ENCODE results near the gene CCL17. TPM values are rescaled to one million over a fixed set of nuclear protein-coding genes. Genes with fewer than 3 reads are reported as not detected.

The CCL17 gene
- total RNA-seq (2014; rRNA removed; shearing (Covaris generic); ENCODE audit: low replicate concordance) = not detected in 2 replicates

DNA sequence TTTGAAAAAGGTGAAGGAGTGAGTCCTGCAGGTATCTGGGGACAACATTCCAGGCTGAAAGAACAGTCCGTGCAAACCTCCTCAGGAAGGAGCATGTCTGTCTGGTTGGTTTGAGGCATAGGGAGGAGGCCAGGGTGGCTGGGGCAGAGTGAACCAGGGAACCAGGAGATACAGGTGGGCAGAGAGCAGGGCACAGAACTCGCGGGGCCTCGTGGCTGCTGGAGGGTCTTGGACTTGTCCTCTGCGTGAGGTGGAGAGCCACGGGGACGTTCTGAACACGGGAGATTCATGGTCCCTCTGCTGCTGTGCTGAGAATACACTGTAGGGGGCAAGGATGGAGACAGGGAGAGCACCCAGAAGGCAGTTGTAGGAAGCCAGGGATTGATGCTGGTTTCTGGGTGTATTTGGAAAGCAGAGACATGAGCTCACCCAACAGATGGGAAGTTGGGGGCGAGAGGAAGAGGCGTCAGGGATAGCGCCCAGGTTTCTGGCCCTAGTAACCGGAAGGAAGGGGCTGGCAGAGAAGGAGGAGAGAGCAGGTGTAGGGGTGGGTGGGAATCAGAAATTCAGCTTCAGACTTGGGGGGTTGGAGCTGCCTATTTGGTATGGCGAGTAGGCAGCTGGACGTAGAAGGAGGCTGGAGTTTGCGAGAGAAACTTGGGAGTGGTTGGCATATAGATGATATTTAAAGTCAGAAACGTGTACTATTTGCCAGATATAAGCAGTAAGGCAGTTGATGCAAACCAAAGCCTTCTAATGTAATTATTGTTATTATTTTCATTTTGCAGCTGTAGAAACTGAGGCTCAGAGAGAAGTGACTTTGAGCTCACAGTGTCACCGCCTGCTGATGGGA lies at the start of gene CCL17:
TSS of gene CCL17 (plus strand) at position 803 of the 853 bp plus-strand sequence. CDS start 9,166 bp downstream, outside the sequence.
- H3K9me3 ChIP-seq (ENCODE audit: low read length) = no peaks in the 10 kb centered on the region
- no peak within 1 kb of the TSS for H3K4me3 ChIP-seq (ENCODE audit: low read length)
- no peak for DNase-seq
- no peaks in the 10 kb centered on the region for H3K27me3 ChIP-seq (ENCODE audit: low read length)
- H3K27ac ChIP-seq (ENCODE audit: low read length) = no peak within 1 kb of the TSS
- no peaks in the 10 kb centered on the region for H3K36me3 ChIP-seq (ENCODE audit: insufficient read depth, low read length)
- H3K79me2 ChIP-seq (ENCODE audit: low read length) = no peaks in the 10 kb centered on the region
- H3K4me2 ChIP-seq (ENCODE audit: low read depth, low read length, poor library complexity, severe bottlenecking) = no peak within 1 kb of the TSS
- H2AFZ ChIP-seq (ENCODE audit: low read length) = no peak within 1 kb of the TSS
- H3K9ac ChIP-seq (ENCODE audit: low read length) = no peak within 1 kb of the TSS
- no peaks in the 10 kb centered on the region for H4K20me1 ChIP-seq (ENCODE audit: insufficient read depth, low read depth, low read length)
- H3K9me2 ChIP-seq (replicated peaks; ENCODE audit: insufficient read depth, low read length) = no peaks in the 10 kb centered on the region
- no peaks in the 10 kb centered on the region for H3K4me1 ChIP-seq (ENCODE audit: low read length)

DNA sequence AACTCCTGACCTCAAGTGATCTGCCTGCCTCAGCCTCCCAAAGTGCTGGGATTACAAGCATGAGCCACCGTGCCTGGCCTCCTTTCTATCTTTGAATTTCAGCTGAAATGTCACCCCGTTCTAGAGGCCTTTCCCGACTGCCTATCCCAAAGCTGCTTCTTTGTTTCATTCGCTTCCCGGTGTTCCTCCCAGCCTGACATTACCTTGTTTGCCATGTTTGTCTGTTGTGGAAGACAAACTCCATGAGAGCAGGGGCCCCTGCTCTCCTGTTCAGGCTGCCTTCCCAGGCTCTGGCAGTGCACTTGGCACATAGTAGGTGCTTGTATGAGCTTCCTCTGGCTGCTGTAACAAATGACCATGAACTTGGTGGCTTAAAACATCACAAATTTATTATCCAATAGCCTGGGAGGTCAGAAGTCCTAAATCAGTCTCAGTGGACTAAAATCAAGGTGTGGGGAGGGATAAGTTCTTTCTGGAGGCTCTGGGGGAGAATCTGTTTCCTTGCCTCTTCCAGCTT lies 48.6 kb upstream of the CCL17 start:
- Histone ChIP-seq H3K27ac (ENCODE audit: low read length) (no peak overlapping the region), H3K4me2 (ENCODE audit: low read depth, low read length, poor library complexity, severe bottlenecking) (no peak overlapping the region), H3K9ac (ENCODE audit: low read length) (no peak overlapping the region), H3K4me3 (ENCODE audit: low read length) (no peak overlapping the region), H3K79me2 (ENCODE audit: low read length) (no peaks in the 10 kb centered on the region), H3K9me2 (replicated peaks; ENCODE audit: insufficient read depth, low read length) (no peaks in the 10 kb centered on the region), H3K9me3 (ENCODE audit: low read length) (no peaks in the 10 kb centered on the region), H3K27me3 (ENCODE audit: low read length) (no peaks in the 10 kb centered on the region), H3K4me1 (ENCODE audit: low read length) (no peaks in the 10 kb centered on the region), H2AFZ (ENCODE audit: low read length) (no peak overlapping the region), H4K20me1 (ENCODE audit: insufficient read depth, low read depth, low read length) (no peaks in the 10 kb centered on the region), H3K36me3 (ENCODE audit: insufficient read depth, low read length) (no peaks in the 10 kb centered on the region)
- DNase-seq = no peak

DNA sequence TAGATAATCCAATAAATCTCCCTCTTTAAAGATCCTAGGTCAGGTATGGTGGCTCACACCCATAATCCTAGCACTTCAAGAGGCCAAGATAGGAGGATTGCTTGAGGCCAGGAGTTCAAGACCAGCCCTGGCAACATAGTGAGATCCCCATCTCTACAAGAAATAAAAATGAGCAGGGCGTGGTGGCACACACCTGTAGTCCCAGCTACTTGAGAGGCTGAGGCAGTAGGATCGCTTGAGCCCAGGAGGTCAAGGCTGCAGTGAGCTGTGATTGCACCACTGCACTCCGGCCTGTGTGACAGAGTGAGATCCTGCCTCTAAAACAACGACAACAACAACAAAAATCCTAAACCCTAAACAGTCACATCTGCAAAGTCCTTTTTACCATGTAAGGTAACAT lies 48.0 kb upstream of the CCL17 start:
- no peaks in the 10 kb centered on the region for H4K20me1 ChIP-seq (ENCODE audit: insufficient read depth, low read depth, low read length)
- H3K4me3 ChIP-seq (ENCODE audit: low read length) = no peak overlapping the region
- H3K4me2 ChIP-seq (ENCODE audit: low read depth, low read length, poor library complexity, severe bottlenecking) = no peak overlapping the region
- no peaks in the 10 kb centered on the region for H3K36me3 ChIP-seq (ENCODE audit: insufficient read depth, low read length)
- no peaks in the 10 kb centered on the region for H3K79me2 ChIP-seq (ENCODE audit: low read length)
- H3K9me2 ChIP-seq (replicated peaks; ENCODE audit: insufficient read depth, low read length) = no peaks in the 10 kb centered on the region
- no peaks in the 10 kb centered on the region for H3K4me1 ChIP-seq (ENCODE audit: low read length)
- DNase-seq = no peak
- no peaks in the 10 kb centered on the region for H3K27me3 ChIP-seq (ENCODE audit: low read length)
- H3K27ac ChIP-seq (ENCODE audit: low read length) = no peak overlapping the region
- no peak overlapping the region for H3K9ac ChIP-seq (ENCODE audit: low read length)
- H3K9me3 ChIP-seq (ENCODE audit: low read length) = no peaks in the 10 kb centered on the region
- H2AFZ ChIP-seq (ENCODE audit: low read length) = no peak overlapping the region

DNA sequence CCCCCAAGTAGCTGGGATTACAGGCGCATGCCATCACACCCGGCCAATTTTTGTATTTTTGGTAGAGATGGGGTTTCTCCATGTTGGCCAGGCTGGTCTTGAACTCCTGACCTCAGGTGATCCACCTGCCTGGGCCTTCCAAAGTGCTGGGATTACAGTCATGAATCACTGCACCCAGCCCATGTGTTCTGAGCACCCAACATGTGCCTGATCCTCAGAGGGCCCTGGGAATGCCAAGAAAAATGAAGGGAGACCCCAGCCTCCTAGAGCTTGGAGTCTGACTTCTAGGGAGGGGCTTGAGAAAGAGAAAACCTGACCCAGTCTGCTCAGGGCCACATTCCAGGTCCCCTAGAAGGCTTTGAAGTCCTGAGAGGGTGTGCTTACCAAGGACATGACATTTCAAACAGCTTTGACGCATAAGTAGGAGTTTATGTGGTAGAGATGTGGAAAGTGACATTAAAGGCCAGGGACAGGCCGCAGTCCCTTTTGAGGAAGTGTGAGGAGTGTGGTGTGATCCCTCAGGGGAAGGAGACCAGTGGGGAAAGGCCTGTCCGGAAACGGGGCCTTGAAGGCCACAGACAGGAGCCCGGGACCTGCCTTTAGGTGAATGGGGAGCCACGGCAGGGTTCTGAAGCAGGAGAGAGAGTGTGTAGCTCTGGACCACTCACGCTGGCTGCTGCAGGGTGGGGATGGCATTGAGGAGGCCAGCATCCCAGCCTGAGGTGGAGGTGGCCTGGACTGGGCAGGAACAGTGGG lies 47.1 kb upstream of the CCL17 start:
- Histone ChIP-seq H2AFZ (ENCODE audit: low read length) (no peak overlapping the region), H4K20me1 (ENCODE audit: insufficient read depth, low read depth, low read length) (no peaks in the 10 kb centered on the region), H3K36me3 (ENCODE audit: insufficient read depth, low read length) (no peaks in the 10 kb centered on the region), H3K4me2 (ENCODE audit: low read depth, low read length, poor library complexity, severe bottlenecking) (no peak overlapping the region), H3K27ac (ENCODE audit: low read length) (no peak overlapping the region), H3K9ac (ENCODE audit: low read length) (no peak overlapping the region), H3K27me3 (ENCODE audit: low read length) (no peaks in the 10 kb centered on the region), H3K4me1 (ENCODE audit: low read length) (no peaks in the 10 kb centered on the region), H3K79me2 (ENCODE audit: low read length) (no peaks in the 10 kb centered on the region), H3K9me3 (ENCODE audit: low read length) (no peaks in the 10 kb centered on the region), H3K9me2 (replicated peaks; ENCODE audit: insufficient read depth, low read length) (no peaks in the 10 kb centered on the region), H3K4me3 (ENCODE audit: low read length) (no peak overlapping the region)
- DNase-seq = no peak

DNA sequence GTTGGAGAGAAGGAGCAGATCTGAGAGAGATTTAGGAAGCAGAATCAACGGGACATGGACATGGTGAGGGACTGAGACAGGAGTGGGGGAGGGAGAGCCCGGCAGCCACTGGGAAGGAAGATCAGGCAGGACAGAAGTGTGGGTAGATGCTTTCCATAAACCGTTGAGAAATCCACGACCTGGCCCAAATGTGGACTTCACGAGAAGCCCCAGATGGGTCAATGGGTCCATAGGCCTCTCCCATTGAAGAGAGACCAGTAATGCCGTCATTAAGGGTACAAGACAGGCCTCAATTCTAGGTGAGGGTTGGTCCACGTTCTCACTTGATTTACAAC lies 46.5 kb upstream of the CCL17 start:
- Histone ChIP-seq H3K4me3 (ENCODE audit: low read length) (no peak overlapping the region), H3K9me3 (ENCODE audit: low read length) (no peaks in the 10 kb centered on the region), H3K9ac (ENCODE audit: low read length) (no peak overlapping the region)

DNA sequence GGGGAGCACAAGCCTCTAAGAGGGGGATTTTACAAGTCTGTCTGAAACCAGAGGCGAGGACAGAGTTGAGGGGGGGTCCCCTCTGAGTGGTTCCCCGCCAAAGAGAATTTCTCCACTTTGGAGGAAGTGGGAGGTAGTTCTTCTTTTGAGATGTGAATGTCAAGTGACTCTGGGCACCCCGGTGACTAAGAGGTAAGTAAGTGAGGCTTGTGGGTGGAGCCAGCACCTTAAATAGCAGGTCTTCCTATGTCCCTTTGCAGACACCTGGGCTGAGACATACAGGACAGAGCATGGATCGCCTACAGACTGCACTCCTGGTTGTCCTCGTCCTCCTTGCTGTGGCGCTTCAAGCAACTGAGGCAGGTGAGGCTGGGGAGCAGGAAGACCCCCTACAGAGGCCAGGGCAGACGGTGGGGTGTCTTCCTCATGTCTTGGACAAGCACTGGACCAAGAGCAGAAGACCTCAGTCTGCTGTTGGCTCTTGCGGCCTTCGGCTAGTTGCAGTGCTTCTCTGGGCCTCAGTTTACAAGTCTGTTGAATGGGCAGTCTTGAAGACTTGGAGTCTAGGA lies 46.0 kb upstream of the CCL17 start, which contains the start of gene CCL22:
TSS of gene CCL22 (plus strand) at position 257 of the 569 bp plus-strand sequence. CDS start at position 291, 34 bp downstream.
- Histone ChIP-seq H3K27ac (ENCODE audit: low read length) (no peak within 1 kb of the TSS), H3K79me2 (ENCODE audit: low read length) (no peaks in the 10 kb centered on the region), H4K20me1 (ENCODE audit: insufficient read depth, low read depth, low read length) (no peaks in the 10 kb centered on the region), H3K4me2 (ENCODE audit: low read depth, low read length, poor library complexity, severe bottlenecking) (no peak within 1 kb of the TSS), H2AFZ (ENCODE audit: low read length) (no peak within 1 kb of the TSS), H3K36me3 (ENCODE audit: insufficient read depth, low read length) (no peaks in the 10 kb centered on the region), H3K27me3 (ENCODE audit: low read length) (no peaks in the 10 kb centered on the region), H3K4me3 (ENCODE audit: low read length) (no peak within 1 kb of the TSS), H3K9me3 (ENCODE audit: low read length) (no peaks in the 10 kb centered on the region), H3K4me1 (ENCODE audit: low read length) (no peaks in the 10 kb centered on the region), H3K9me2 (replicated peaks; ENCODE audit: insufficient read depth, low read length) (no peaks in the 10 kb centered on the region), H3K9ac (ENCODE audit: low read length) (no peak within 1 kb of the TSS)
- peak; percentile 44 for DNase-seq

More for the DNA sequence above, 46.5 kb upstream of the CCL17 start:
- DNase-seq = no peak
- Histone ChIP-seq H3K36me3 (ENCODE audit: insufficient read depth, low read length) (no peaks in the 10 kb centered on the region), H3K27me3 (ENCODE audit: low read length) (no peaks in the 10 kb centered on the region), H3K79me2 (ENCODE audit: low read length) (no peaks in the 10 kb centered on the region), H3K27ac (ENCODE audit: low read length) (no peak overlapping the region), H4K20me1 (ENCODE audit: insufficient read depth, low read depth, low read length) (no peaks in the 10 kb centered on the region), H3K4me1 (ENCODE audit: low read length) (no peaks in the 10 kb centered on the region), H2AFZ (ENCODE audit: low read length) (no peak overlapping the region), H3K9me2 (replicated peaks; ENCODE audit: insufficient read depth, low read length) (no peaks in the 10 kb centered on the region), H3K4me2 (ENCODE audit: low read depth, low read length, poor library complexity, severe bottlenecking) (no peak overlapping the region)

DNA sequence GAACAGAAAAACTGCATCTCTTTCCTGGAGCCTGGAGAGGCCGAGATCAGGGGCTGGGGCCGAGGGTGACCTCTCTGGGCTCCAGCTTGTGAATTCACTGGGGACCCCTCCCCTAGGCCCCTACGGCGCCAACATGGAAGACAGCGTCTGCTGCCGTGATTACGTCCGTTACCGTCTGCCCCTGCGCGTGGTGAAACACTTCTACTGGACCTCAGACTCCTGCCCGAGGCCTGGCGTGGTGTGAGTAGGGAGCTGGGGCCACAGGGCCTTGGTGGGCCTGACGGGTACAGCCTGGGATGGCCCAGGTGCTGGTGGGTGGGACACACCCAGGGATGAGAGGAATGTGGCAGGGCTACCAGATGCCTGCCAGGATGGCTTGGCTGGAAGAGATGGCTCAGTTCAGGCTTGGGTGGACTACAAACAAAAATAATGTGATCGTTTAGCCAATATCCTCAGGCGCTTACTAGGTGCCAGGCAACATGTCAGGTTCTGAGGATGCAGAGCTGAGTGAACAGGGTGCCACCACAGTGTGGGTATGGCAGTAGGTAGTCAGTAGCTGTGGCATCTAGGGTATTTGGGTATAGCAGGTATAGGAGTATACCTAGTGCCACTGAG lies 44.1 kb upstream of the CCL17 start:
- no peaks in the 10 kb centered on the region for H3K4me1 ChIP-seq (ENCODE audit: low read length)
- H3K79me2 ChIP-seq (ENCODE audit: low read length) = no peaks in the 10 kb centered on the region
- no peak for DNase-seq
- no peaks in the 10 kb centered on the region for H3K9me3 ChIP-seq (ENCODE audit: low read length)
- H2AFZ ChIP-seq (ENCODE audit: low read length) = no peak overlapping the region
- H3K9ac ChIP-seq (ENCODE audit: low read length) = no peak overlapping the region
- no peaks in the 10 kb centered on the region for H3K9me2 ChIP-seq (replicated peaks; ENCODE audit: insufficient read depth, low read length)
- no peaks in the 10 kb centered on the region for H3K36me3 ChIP-seq (ENCODE audit: insufficient read depth, low read length)
- H3K4me3 ChIP-seq (ENCODE audit: low read length) = no peak overlapping the region
- H3K27me3 ChIP-seq (ENCODE audit: low read length) = no peaks in the 10 kb centered on the region
- H3K27ac ChIP-seq (ENCODE audit: low read length) = no peak overlapping the region
- H4K20me1 ChIP-seq (ENCODE audit: insufficient read depth, low read depth, low read length) = no peaks in the 10 kb centered on the region
- H3K4me2 ChIP-seq (ENCODE audit: low read depth, low read length, poor library complexity, severe bottlenecking) = no peak overlapping the region
